ENCODE measurements around the gene AXIN1. TPM values are rescaled to one million over a fixed set of nuclear protein-coding genes. Genes with fewer than 3 reads are reported as not detected.

Gene AXIN1
- total RNA-seq, 1 experiment from 2014 or later: 50.3 TPM

GRCh38 chr16:289395-289997, 63.0 kb downstream of the AXIN1 start:
- Mint-ChIP-seq H3K9me3 (no peaks in the 10 kb centered on the region), H3K27me3 (ENCODE audit: low read depth) (no peaks in the 10 kb centered on the region), H3K27ac (no peak overlapping the region), H3K36me3 (peaks cover 23% of the 10 kb centered on the region), H3K4me1 (no peaks in the 10 kb centered on the region), H3K4me3 (no peak overlapping the region)
- ATAC-seq (no peak), DNase-seq (ENCODE audit: low spot score) (no peak)
- CTCF ChIA-PET: no interaction called here
- POLR2A ChIA-PET: no interaction called here
- TF ChIP-seq ZNF423 (CRISPR knock-in tag; IDR thresholded peaks at IDR 0.05) (no peak), OVOL2 (CRISPR knock-in tag; IDR thresholded peaks at IDR 0.05; ENCODE audit: borderline replicate concordance) (no peak), NFYB (CRISPR knock-in tag; conservative IDR thresholded peaks at IDR 0.05; ENCODE audit: low read depth) (no peak), TEAD1 (CRISPR knock-in tag; IDR thresholded peaks at IDR 0.05) (no peak), GTF2I (CRISPR knock-in tag; conservative IDR thresholded peaks at IDR 0.05) (no peak)

- Mint-ChIP-seq H3K36me3 (peaks cover 20% of the 10 kb centered on the region), H3K27me3 (ENCODE audit: low read depth) (no peaks in the 10 kb centered on the region), H3K4me1 (no peaks in the 10 kb centered on the region), H3K9me3 (no peaks in the 10 kb centered on the region), H3K27ac (peak overlapping the region; percentile 49; the same call in 1 of the 2 replicates), H3K4me3 (no peak overlapping the region)
- DNase-seq (ENCODE audit: low spot score) (no peak), ATAC-seq (no peak)
- CTCF ChIA-PET: no interaction called here
- POLR2A ChIA-PET: no interaction called here
- no peak for TF ChIP-seq USF2 (CRISPR knock-in tag; IDR thresholded peaks at IDR 0.05)
- no peak for TF ChIP-seq OVOL2 (CRISPR knock-in tag; IDR thresholded peaks at IDR 0.05; ENCODE audit: borderline replicate concordance)
- no peak for TF ChIP-seq PRRX2 (CRISPR knock-in tag; IDR thresholded peaks at IDR 0.05)
- no peak for TF ChIP-seq ATF1 (CRISPR knock-in tag; IDR thresholded peaks at IDR 0.05)
Measured at GRCh38 chr16:287981-288920, 64.3 kb downstream of the AXIN1 start.

GRCh38 chr16:287298-287811, 65.2 kb downstream of the AXIN1 start:
- CTCF ChIA-PET: no interaction called here
- H3K4me3 Mint-ChIP-seq: no peak overlapping the region
- no peaks in the 10 kb centered on the region for H3K4me1 Mint-ChIP-seq
- no peak overlapping the region for H3K27ac Mint-ChIP-seq
- H3K27me3 Mint-ChIP-seq (ENCODE audit: low read depth): no peaks in the 10 kb centered on the region
- no peaks in the 10 kb centered on the region for H3K9me3 Mint-ChIP-seq
- ATAC-seq: no peak
- no peak for DNase-seq (ENCODE audit: low spot score)
- POLR2A ChIA-PET: no interaction called here
- peaks cover 20% of the 10 kb centered on the region for H3K36me3 Mint-ChIP-seq
- TF ChIP-seq USF2 (CRISPR knock-in tag; IDR thresholded peaks at IDR 0.05) (no peak), MYBL2 (CRISPR knock-in tag; IDR thresholded peaks at IDR 0.05) (no peak), RORB (CRISPR knock-in tag; IDR thresholded peaks at IDR 0.05) (no peak), AR (CRISPR knock-in tag; IDR thresholded peaks at IDR 0.05) (no peak), ZNF532 (CRISPR knock-in tag; IDR thresholded peaks at IDR 0.05; ENCODE audit: borderline replicate concordance) (no peak), ZNF138 (CRISPR knock-in tag; conservative IDR thresholded peaks at IDR 0.05) (no peak), ESRRA (CRISPR knock-in tag; IDR thresholded peaks at IDR 0.05; ENCODE audit: borderline replicate concordance) (no peak), JUN (CRISPR knock-in tag; IDR thresholded peaks at IDR 0.05) (no peak), SMAD4 (CRISPR knock-in tag; IDR thresholded peaks at IDR 0.05) (no peak), AFF4 (CRISPR knock-in tag; IDR thresholded peaks at IDR 0.05; ENCODE audit: borderline replicate concordance) (no peak), HMGA2 (CRISPR knock-in tag; IDR thresholded peaks at IDR 0.05) (no peak)

Measured in WTC11 (cell line).